Measurements from ENCODE around the gene SLC5A2. TPM values are rescaled to one million over a fixed set of nuclear protein-coding genes. Genes with fewer than 3 reads are reported as not detected.

The SLC5A2 gene
- total RNA-seq, 2 donors from 2014 or later = 1.3 to 2.8 TPM

DNA sequence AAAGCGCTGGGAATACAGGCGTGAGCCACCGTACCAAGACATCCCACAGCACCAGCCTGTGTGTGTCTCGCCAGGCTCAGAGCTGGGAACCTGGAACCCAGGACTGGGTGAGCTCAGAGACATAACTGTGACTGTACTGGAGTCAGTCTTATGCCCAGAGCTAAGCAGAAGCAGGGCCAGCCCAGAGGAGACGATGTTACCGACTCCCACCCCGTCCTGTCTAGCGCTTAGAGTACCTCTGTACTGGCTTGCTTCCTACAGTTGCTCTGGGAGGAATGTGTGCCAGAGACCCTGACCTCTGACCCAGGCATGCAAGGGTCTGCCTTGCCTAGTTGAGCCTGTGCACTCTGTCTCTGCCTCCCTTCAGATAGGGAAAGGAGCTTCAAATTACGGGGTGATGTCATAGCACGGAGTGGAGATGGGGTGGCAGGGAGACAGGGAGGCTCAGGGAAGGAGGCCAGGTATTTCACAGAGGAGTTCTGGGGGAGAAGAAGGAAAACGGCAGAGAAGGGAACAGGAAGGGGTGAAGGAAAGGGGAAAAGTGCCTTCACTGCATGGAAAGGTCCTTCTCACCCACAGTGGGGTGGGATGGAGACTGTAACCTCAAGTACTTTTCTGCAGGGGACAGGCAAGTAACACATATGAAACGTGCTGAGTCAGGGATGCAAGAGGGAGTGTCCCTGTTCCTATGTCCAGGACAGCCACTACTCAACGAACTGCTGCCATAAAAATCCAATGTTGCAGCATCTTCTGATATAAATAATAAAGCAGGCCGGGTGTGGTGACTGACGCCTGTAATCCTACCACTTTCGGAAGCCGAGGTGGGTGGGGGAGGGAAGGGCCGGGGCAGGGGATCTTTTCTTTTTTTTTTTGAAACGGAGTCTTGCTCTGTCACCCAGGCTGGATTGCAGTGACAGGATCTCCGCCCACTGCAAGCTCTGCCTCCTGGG lies 29.4 kb upstream of the SLC5A2 start:
- H3K9me3 ChIP-seq (ENCODE audit: control insufficient read depth, low read length, poor library complexity, severe bottlenecking) = no peaks in the 10 kb centered on the region
- no peaks in the 10 kb centered on the region for H3K27me3 Mint-ChIP-seq
- DNase-seq (no peak), ATAC-seq (no peak)
- peaks cover 30% of the 10 kb centered on the region for H3K4me1 Mint-ChIP-seq
- peak overlapping the region; percentile 49 for H3K27ac Mint-ChIP-seq
- H3K36me3 Mint-ChIP-seq (ENCODE audit: low read depth) = no peaks in the 10 kb centered on the region
- no peak overlapping the region for H3K4me3 Mint-ChIP-seq

DNA sequence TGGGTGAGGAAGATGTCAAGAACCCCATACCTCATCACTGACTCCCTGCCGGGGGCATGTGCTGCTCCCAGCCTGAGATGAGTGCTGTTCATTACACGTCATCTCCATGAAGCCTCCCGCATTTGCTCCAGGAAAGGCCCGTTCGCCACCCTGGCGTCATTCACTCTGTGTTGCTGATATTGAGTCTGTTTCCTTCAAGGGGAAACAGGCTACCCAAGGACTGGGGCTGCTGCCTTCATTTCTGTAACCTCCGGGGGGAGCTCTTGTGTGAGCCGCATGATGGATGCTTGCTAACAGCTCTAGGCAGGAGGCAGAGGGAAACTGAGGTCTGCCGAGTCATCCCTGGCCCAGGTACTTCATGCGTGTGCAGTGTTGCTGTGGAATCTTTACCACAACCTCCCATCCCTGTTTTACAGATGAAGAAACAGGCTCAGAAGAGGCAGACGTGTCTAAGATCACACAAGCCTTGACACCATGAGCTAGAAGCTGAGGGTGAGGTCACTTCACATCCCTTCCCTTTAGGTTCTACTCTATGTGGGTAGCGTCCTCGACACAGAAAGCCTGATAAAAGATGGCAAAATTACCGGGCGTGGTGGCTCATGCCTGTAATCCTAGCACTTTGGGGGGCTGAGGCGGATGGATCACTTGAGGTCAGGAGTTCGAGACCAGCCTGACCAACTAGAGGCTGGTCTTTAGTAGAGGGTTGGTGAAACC lies 27.2 kb upstream of the SLC5A2 start:
- no peak for DNase-seq
- H3K27me3 Mint-ChIP-seq = no peaks in the 10 kb centered on the region
- H3K9me3 ChIP-seq (ENCODE audit: control insufficient read depth, low read length, poor library complexity, severe bottlenecking) = no peaks in the 10 kb centered on the region
- ATAC-seq = no peak
- H3K4me3 Mint-ChIP-seq = peak overlapping the region; percentile 7
- H3K36me3 Mint-ChIP-seq (ENCODE audit: low read depth) = no peaks in the 10 kb centered on the region
- peak overlapping the region; percentile 16 for H3K27ac Mint-ChIP-seq
- peaks cover 38% of the 10 kb centered on the region for H3K4me1 Mint-ChIP-seq

- H3K9me3 ChIP-seq (ENCODE audit: control insufficient read depth, low read length, poor library complexity, severe bottlenecking) = no peaks in the 10 kb centered on the region
- Mint-ChIP-seq H3K36me3 (ENCODE audit: low read depth) (no peaks in the 10 kb centered on the region), H3K4me1 (peaks cover 33% of the 10 kb centered on the region), H3K27me3 (no peaks in the 10 kb centered on the region), H3K4me3 (no peak overlapping the region), H3K27ac (peak overlapping the region; percentile 83)
- DNase-seq (no peak), ATAC-seq (no peak)
These were observed 25.9 kb upstream of the SLC5A2 start for GRCh38 chr16:31456988-31457360.

GRCh38 chr16:31458073-31458843 lies 24.7 kb upstream of the SLC5A2 start:
- Mint-ChIP-seq H3K27ac (peak overlapping the region; percentile 83), H3K4me3 (peak overlapping the region; percentile 91), H3K4me1 (peaks cover 29% of the 10 kb centered on the region), H3K27me3 (no peaks in the 10 kb centered on the region), H3K36me3 (ENCODE audit: low read depth) (no peaks in the 10 kb centered on the region)
- ATAC-seq = peak; percentile 15
- DNase-seq = peak; percentile 49 to 57 (median 57)
- no peaks in the 10 kb centered on the region for H3K9me3 ChIP-seq (ENCODE audit: control insufficient read depth, low read length, poor library complexity, severe bottlenecking)

GRCh38 chr16:31458844-31459686 lies 23.9 kb upstream of the SLC5A2 start, which contains the start of gene ARMC5:
Gene ARMC5 (plus strand): TSS chr16:31459501. CDS start chr16:31459525, 24 bp downstream.
- peak within 1 kb of the TSS; percentile 83 for H3K27ac Mint-ChIP-seq
- peaks cover 24% of the 10 kb centered on the region for H3K4me1 Mint-ChIP-seq
- peak within 1 kb of the TSS; percentile 91 for H3K4me3 Mint-ChIP-seq
- no peaks in the 10 kb centered on the region for H3K27me3 Mint-ChIP-seq
- peaks cover 2% of the 10 kb centered on the region for H3K36me3 Mint-ChIP-seq (ENCODE audit: low read depth)
- DNase-seq = peak; percentile 91 to 95 (median 91)
- ATAC-seq = peak; percentile 78
- no peaks in the 10 kb centered on the region for H3K9me3 ChIP-seq (ENCODE audit: control insufficient read depth, low read length, poor library complexity, severe bottlenecking)

DNA sequence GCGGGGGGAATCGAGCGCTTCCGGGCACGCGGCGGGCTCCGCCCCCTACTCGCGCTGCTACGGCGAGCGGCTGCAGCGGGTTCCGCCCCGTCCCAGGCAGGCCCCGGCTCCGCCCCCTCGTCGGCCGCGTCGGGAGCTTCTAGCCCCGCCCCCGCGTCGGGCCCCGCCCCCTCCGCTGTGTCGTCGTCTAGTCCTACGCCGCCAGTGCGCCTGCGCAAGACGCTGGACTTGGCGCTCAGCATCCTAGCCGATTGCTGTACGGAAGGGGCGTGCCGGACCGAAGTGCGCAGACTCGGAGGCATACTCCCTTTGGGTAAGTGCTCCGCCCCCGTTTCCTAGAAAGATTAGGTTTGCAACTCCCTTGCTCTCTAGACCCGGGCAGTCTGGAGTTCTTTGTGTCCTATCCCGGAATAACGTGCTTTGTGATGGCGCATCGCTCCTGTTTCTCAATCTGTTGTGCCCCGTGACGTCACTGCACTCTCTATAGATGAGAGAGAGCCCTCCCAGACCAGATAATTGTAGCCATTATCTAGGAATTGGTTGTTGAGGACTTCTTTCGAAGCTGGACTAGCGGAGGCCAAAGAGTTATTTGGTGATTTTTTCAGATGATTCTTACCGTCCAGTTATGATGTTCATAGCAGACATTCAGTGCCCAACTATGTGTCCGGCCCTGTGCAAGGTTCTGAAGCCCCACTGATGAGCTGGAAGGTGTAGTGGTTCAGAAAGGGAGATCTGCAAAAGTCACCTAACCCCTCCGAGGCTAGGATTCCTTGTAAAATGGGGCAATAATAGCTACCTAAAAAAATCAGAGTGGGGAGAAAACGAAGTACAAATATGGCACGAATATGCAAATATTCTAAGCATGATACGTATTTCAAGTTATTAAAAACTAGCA lies 23.0 kb upstream of the SLC5A2 start:
- no peaks in the 10 kb centered on the region for H3K27me3 Mint-ChIP-seq
- H3K9me3 ChIP-seq (ENCODE audit: control insufficient read depth, low read length, poor library complexity, severe bottlenecking) = no peaks in the 10 kb centered on the region
- peak overlapping the region; percentile 83 for H3K27ac Mint-ChIP-seq
- peaks cover 24% of the 10 kb centered on the region for H3K4me1 Mint-ChIP-seq
- DNase-seq (peak; percentile 100), ATAC-seq (peak; percentile 83)
- H3K4me3 Mint-ChIP-seq = peak overlapping the region; percentile 91
- peaks cover 2% of the 10 kb centered on the region for H3K36me3 Mint-ChIP-seq (ENCODE audit: low read depth)

GRCh38 chr16:31460582-31461002 lies 22.3 kb upstream of the SLC5A2 start:
- DNase-seq (no peak), ATAC-seq (no peak)
- no peak overlapping the region for H3K27ac Mint-ChIP-seq
- H3K36me3 Mint-ChIP-seq (ENCODE audit: low read depth) = peaks cover 2% of the 10 kb centered on the region
- H3K4me1 Mint-ChIP-seq = peaks cover 21% of the 10 kb centered on the region
- no peak overlapping the region for H3K4me3 Mint-ChIP-seq
- H3K27me3 Mint-ChIP-seq = no peaks in the 10 kb centered on the region
- no peaks in the 10 kb centered on the region for H3K9me3 ChIP-seq (ENCODE audit: control insufficient read depth, low read length, poor library complexity, severe bottlenecking)

DNA sequence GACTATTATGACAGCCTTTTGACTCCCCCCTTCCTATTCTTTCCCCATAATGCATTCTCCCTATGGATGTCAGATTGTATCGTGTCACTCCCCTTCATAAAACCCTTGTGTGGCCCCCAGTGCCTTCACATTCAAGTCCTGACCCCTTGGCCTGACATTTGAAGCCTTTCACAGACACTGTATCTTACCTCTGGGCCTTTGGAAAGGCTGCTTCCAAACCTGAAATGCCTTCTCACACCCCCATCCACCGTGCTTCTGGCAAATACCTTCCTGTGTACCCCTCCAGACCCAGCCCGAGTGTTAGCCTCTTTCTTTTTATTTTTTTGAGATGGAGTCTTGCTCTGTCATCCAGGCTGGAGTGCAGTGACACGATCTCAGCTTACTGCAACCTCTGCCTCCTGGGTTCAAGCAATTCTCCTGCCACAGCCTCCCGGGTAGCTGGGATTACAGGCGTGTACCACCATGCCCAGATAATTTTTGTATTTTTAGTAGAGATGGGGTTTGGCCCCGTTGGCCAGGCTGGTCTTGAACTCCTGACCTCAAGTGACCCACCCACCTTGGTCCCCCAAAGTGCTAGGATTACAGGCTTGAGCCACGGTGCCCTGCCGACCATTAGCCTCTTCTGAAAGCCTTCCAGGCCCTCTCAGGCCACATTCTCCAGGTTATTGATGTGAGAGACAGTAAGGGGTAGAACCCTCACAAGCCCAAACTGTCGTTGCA lies 21.6 kb upstream of the SLC5A2 start:
- Mint-ChIP-seq H3K27ac (no peak overlapping the region), H3K4me3 (peak overlapping the region; percentile 45), H3K36me3 (ENCODE audit: low read depth) (peaks cover 2% of the 10 kb centered on the region), H3K4me1 (peaks cover 19% of the 10 kb centered on the region), H3K27me3 (no peaks in the 10 kb centered on the region)
- no peak for DNase-seq
- ATAC-seq = no peak
- no peaks in the 10 kb centered on the region for H3K9me3 ChIP-seq (ENCODE audit: control insufficient read depth, low read length, poor library complexity, severe bottlenecking)

DNA sequence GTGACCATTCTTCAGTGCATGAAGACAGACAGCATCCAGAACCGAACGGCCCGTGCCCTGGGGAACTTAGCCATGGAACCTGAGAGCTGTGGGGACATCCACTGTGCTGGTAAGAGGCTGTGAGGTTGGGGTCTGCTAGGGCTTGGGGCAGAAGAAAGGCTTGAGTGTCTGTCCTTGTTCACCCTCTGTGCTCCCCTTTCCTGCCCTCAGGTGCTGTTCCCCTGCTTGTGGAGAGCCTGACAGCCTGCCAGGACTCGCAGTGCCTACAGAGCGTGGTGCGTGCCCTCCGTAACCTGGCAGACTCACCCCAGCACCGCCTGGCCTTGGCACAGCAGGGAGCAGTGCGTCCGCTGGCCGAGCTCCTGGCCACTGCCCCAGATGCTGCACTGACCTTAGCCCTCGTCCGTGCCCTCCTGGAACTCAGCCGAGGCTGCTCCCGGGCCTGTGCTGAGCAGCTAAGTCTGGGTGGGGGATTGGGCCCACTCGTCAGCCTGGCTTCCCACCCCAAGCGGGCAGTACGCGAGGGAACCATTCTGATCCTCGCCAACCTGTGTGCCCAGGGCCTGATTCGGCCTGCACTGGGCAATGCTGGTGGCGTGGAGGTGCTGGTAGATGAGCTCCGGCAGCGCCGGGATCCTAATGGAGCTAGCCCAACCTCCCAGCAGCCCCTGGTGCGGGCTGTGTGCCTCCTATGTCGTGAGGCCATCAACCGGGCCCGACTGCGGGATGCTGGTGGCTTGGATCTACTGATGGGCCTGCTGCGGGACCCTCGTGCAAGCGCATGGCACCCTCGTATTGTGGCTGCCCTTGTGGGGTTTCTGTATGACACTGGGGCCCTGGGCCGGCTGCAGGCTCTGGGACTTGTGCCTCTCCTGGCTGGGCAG lies 20.8 kb upstream of the SLC5A2 start:
- Mint-ChIP-seq H3K4me1 (peaks cover 24% of the 10 kb centered on the region), H3K27ac (no peak overlapping the region), H3K36me3 (ENCODE audit: low read depth) (peaks cover 2% of the 10 kb centered on the region), H3K4me3 (no peak overlapping the region), H3K27me3 (no peaks in the 10 kb centered on the region)
- DNase-seq (no peak), ATAC-seq (no peak)
- no peaks in the 10 kb centered on the region for H3K9me3 ChIP-seq (ENCODE audit: control insufficient read depth, low read length, poor library complexity, severe bottlenecking)

DNA sequence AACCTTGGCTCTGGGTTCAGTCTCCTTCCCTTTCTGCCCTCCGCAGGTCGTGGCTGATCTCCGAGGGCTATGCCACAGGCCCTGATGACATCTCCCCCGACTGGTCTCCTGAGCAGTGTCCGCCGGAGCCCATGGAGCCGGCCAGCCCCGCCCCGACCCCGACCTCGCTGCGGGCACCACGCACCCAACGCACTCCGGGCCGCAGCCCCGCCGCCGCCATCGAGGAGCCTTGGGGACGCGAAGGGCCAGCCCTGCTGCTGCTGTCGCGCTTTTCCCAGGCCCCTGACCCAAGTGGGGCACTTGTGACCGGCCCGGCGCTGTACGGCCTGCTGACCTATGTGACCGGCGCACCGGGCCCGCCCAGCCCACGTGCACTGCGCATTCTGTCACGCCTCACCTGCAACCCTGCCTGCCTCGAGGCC lies 18.6 kb upstream of the SLC5A2 start:
- no peaks in the 10 kb centered on the region for H3K9me3 ChIP-seq (ENCODE audit: control insufficient read depth, low read length, poor library complexity, severe bottlenecking)
- peaks cover 15% of the 10 kb centered on the region for H3K4me1 Mint-ChIP-seq
- no peak for ATAC-seq
- DNase-seq = no peak
- no peak overlapping the region for H3K27ac Mint-ChIP-seq
- H3K36me3 Mint-ChIP-seq (ENCODE audit: low read depth) = peaks cover 2% of the 10 kb centered on the region
- no peak overlapping the region for H3K4me3 Mint-ChIP-seq
- H3K27me3 Mint-ChIP-seq = no peaks in the 10 kb centered on the region

Measured in T-helper 17 cell (primary cell).